ENCODE data around the gene TSG101. TPM values are rescaled to one million over a fixed set of nuclear protein-coding genes. Genes with fewer than 3 reads are reported as not detected.
A peak's percentile ranks its signal among the peaks of the same experiment; 100 is the strongest.

Gene TSG101, protein sequence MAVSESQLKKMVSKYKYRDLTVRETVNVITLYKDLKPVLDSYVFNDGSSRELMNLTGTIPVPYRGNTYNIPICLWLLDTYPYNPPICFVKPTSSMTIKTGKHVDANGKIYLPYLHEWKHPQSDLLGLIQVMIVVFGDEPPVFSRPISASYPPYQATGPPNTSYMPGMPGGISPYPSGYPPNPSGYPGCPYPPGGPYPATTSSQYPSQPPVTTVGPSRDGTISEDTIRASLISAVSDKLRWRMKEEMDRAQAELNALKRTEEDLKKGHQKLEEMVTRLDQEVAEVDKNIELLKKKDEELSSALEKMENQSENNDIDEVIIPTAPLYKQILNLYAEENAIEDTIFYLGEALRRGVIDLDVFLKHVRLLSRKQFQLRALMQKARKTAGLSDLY
- 79.9 and 124 TPM in 2 replicates for total RNA-seq

- TF ChIP-seq, protein P1, sequence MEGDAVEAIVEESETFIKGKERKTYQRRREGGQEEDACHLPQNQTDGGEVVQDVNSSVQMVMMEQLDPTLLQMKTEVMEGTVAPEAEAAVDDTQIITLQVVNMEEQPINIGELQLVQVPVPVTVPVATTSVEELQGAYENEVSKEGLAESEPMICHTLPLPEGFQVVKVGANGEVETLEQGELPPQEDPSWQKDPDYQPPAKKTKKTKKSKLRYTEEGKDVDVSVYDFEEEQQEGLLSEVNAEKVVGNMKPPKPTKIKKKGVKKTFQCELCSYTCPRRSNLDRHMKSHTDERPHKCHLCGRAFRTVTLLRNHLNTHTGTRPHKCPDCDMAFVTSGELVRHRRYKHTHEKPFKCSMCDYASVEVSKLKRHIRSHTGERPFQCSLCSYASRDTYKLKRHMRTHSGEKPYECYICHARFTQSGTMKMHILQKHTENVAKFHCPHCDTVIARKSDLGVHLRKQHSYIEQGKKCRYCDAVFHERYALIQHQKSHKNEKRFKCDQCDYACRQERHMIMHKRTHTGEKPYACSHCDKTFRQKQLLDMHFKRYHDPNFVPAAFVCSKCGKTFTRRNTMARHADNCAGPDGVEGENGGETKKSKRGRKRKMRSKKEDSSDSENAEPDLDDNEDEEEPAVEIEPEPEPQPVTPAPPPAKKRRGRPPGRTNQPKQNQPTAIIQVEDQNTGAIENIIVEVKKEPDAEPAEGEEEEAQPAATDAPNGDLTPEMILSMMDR (conservative IDR thresholded peaks at IDR 0.05; ENCODE audit: low read depth, low read length) = no peak
- peak within 1 kb of the TSS; percentile 90 for H3K4me3 ChIP-seq (ENCODE audit: low read depth, low read length)
- DNase-seq (ENCODE audit: low read depth) = peak; percentile 76
These were observed at the start of gene TSG101 for GRCh38 chr11:18526521-18527296. Gene TSG101, minus strand, starts transcription at chr11:18526942. Its CDS starts 126 bp downstream, at chr11:18526816.

GRCh38 chr11:18575361-18575760 lies 48.6 kb upstream of the TSG101 start:
- no peak for DNase-seq (ENCODE audit: low read depth)
- TF ChIP-seq, protein P1 (conservative IDR thresholded peaks at IDR 0.05; ENCODE audit: low read depth, low read length) = no peak
- H3K4me3 ChIP-seq (ENCODE audit: low read depth, low read length) = no peak overlapping the region

- no peak overlapping the region for H3K4me3 ChIP-seq (ENCODE audit: low read depth, low read length)
- TF ChIP-seq, protein P1 (conservative IDR thresholded peaks at IDR 0.05; ENCODE audit: low read depth, low read length) = no peak
- no peak for DNase-seq (ENCODE audit: low read depth)
These were observed 40.3 kb upstream of the TSG101 start for GRCh38 chr11:18567081-18567480.

GRCh38 chr11:18566406-18566805 lies 39.7 kb upstream of the TSG101 start:
- DNase-seq (ENCODE audit: low read depth) = no peak
- no peak overlapping the region for H3K4me3 ChIP-seq (ENCODE audit: low read depth, low read length)
- TF ChIP-seq, protein P1 (conservative IDR thresholded peaks at IDR 0.05; ENCODE audit: low read depth, low read length) = no peak

DNA sequence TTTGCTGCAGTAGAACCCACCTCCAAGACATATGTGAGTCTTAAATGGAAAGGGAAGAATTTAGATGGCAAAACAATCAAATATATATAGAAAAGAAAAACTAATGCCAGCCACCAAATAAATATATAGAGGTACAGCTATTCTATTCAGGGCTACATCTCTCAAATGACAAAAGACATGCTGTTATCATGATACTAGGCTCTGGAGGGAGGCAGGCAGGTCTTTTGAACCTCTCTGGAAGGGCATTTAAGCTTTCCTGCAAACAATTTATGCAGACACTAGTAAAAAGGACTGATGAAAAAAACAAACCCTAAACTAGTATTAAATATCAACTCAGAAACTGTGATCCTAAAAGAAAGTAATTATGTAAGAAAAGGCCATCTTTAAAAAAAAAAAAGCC lies 37.4 kb upstream of the TSG101 start:
- TF ChIP-seq, protein P1 (conservative IDR thresholded peaks at IDR 0.05; ENCODE audit: low read depth, low read length) = no peak
- no peak overlapping the region for H3K4me3 ChIP-seq (ENCODE audit: low read depth, low read length)
- no peak for DNase-seq (ENCODE audit: low read depth)

GRCh38 chr11:18563090-18563730 lies 36.5 kb upstream of the TSG101 start:
- no peak overlapping the region for H3K4me3 ChIP-seq (ENCODE audit: low read depth, low read length)
- TF ChIP-seq, protein P1 (conservative IDR thresholded peaks at IDR 0.05; ENCODE audit: low read depth, low read length) = no peak
- no peak for DNase-seq (ENCODE audit: low read depth)

All from epithelial cell of proximal tubule (primary cell).